H1 (cell line): ENCODE data around the gene MAPKAP1. TPM values are rescaled to one million over a fixed set of nuclear protein-coding genes. Genes with fewer than 3 reads are reported as not detected.

Experiments used
- CEBPB ChIP-seq: IDR thresholded peaks from 2 replicates; pipeline ENCODE4 v1.6.1; 2012; ENCODE audit warnings: low read depth, low read length
- CREB1 ChIP-seq: IDR thresholded peaks from 2 replicates; pipeline ENCODE4 v1.6.1; 2012; ENCODE audit warnings: inconsistent platforms
- polyA plus RNA-seq, 7 experiments: library from polyadenylated mRNA; depleted of rRNA in 3 of 7; stranded (reverse) in 5 of 7; unstranded in 2 of 7; fragments of >200 nt in 5 of 7; fragments of 200-250 nt in 2 of 7; gene quantifications; 1 replicate in 5 of 7; 2 replicates in 1 of 7; 4 replicates in 1 of 7; pipeline versions ENCODE4 v1.2.1 to v1.2.3, GENCODE V29; 2011 to 2013; ENCODE audit warnings: missing spikeins in 2 of 7, mixed read lengths in 2 of 7
- total RNA-seq: library from RNA; stranded (reverse); fragmentation: NEBNext Ultra II Directional; extraction: Animal tissue kit (Norgen Biotek cat#: 25700); gene quantifications from 2 replicates; pipeline ENCODE4 v1.2.1, GENCODE V29; 2021

The MAPKAP1 gene
- total and polyA plus RNA-seq, 2 of the 8 experiments (the other 6 are each of a cell fraction or from before 2014, with no cell fraction given), result 79.2 to 140 TPM

DNA sequence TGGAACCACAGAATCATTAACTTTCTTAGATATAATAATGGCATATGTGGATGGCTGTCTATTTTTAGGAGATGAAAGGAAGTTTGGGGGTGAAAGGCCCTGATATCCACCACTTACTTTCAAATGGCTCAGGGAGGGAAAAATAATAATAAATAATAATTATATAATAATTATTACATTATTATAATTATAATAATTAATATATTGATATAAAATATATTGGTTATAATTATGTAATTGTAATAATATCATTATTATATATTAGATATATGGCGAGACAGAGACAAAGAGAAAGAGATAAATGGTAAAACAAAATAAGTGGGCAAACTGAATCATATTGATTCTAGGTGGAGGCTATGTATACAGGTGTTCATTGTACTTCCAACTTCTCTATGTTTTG, 308.8 kb downstream of the MAPKAP1 start (continued):
- TF ChIP-seq CEBPB (no peak), CREB1 (no peak)
